HG03025 (cell line): Measurements from ENCODE around the gene LILRA6.
"Not testable (repeated sequence)": the region's sequence is repeated elsewhere in the genome, so short reads cannot be mapped to it uniquely, and the experiment has no call there.

ENCODE experiments used
- ATAC-seq: cut with Tn5 transposase; IDR thresholded peaks from one replicate; pipeline ENCODE4 v1.9.1; 2021; ENCODE audit warnings: mild to moderate bottlenecking, moderate library complexity; ENCODE audit not compliant: unreplicated experiment, low FRiP score

The LILRA6 gene

DNA sequence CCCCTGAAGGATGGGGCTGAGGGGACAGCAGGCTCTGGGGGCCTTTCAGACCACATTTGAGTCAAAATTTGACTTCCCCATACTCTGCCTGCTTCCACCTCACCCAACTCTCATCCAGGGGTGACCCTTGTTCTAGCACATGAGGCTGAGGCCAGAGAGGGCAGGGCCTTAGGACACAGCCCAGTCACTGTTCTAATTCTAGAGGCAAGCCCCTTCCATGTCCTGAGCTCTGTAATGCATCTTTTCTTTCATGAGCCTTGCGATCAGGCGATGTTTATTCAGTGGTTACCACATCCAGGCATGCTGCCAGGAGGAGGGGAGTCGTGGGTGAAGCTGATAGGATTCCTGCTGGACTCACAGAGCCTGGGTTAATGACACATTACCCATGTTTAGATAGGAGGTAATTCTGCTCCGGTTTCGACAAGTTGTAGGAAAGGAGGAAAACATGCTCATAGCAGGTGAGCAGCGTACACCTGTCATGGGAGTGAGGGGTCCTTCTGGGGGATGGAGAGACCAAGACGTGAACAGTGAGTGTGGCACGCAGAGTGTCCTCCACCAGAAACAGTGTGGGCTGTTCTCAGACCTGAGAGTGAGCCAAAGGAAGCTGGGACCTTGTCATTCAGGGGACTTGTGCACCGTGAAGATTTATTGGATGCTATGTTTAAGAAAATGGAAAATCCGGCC is 32.6 kb downstream of the LILRA6 start:
- ATAC-seq = no peak

- ATAC-seq = no peak
Measured at GRCh38 chr19:54209058-54209810, 33.4 kb downstream of the LILRA6 start.

- ATAC-seq = no peak
Measured at GRCh38 chr19:54208784-54209057, 33.9 kb downstream of the LILRA6 start.

GRCh38 chr19:54207983-54208783 is 34.4 kb downstream of the LILRA6 start:
- ATAC-seq = peak; percentile 36

DNA sequence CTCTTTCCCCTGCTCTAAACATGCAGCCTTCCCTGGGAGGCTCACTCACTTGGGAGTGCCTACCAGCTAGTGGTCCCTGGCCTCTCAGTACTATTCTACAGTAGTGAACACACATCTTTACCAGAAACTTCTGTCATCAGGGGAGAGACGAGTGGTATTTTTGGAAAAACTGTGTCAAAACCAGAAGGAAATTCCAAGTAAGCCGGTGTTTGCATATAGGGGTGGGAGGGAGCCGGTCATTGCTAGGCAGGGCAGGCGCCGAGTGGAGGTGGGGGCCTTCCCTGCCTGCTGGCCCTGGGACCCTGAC is 35.0 kb downstream of the LILRA6 start:
- no peak for ATAC-seq

- ATAC-seq = not testable (repeated sequence)
Measured at GRCh38 chr19:54207193-54207592, 35.4 kb downstream of the LILRA6 start.

GRCh38 chr19:54206831-54207177 is 35.8 kb downstream of the LILRA6 start:
- no peak for ATAC-seq

DNA sequence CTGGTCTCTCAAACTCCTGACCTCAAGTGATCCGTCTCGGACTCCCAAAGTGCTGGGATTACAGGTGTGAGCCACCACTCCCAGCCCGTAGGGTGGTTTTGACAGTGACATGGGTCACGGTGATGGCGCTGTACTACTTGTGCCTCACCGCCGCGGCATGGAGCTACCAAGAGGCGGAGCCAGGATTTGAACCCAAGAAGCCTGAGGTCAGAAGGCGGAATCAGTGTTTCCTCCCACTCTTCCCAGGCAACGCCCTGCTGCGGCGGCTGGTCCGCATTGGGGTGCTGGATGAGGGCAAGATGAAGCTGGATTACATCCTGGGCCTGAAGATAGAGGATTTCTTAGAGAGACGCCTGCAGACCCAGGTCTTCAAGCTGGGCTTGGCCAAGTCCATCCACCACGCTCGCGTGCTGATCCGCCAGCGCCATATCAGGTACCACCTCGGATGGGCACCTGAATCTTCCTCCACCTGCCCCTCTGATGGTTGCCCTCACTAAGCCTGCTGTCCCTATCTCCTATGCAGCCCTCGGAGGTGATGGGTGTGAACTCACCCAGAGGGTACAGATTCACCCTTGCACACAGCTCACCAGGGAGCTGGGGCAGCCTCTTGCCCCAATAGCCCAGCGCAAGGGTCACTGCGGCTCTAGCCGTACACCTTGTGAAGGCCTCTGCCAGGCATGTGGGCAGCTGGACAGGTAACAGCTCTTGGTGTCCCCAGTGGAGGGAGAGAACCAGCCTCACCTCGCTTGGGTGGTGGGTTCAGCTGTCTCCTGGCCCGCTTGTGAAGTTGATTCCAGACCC is 36.4 kb downstream of the LILRA6 start:
- ATAC-seq = no peak

DNA sequence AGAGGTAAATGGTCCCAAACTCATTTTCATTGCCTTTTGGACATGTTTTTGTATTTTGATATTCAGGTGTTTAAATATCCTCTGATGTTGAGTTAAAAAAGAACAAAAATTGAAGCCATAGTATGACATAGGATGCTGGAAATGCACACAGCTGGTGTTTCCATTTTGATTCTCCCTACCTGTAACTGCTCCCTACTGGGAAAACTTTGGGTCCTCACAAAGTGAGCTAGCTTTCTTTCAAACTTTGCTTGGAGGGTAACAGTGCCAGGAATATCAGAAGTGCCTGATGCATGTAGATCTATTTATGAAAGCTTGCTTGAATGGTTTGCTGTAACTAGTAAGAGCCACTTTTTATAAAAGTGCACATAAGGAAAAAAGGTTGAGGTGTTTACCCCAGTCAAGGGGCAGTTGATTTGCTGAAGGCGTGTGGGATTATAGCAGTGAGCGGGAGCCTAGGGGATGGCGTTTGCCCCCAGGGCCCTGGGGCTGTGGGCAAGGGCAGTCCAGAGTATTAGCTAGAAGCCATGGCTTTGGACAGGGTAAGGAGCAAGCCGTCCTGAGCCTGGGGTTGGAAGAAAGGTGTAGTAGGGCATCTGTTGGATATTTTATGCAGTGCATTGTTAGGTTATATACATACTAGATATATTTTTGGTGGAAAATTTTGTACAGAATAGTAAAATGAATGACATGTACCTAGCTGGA is 37.7 kb downstream of the LILRA6 start:
- ATAC-seq = no peak

GRCh38 chr19:54203151-54203611 is 39.4 kb downstream of the LILRA6 start:
- no peak for ATAC-seq

- no peak for ATAC-seq
Measured at GRCh38 chr19:54201980-54202379, 40.6 kb downstream of the LILRA6 start.

- no peak for ATAC-seq
Measured at GRCh38 chr19:54201172-54201701, 41.4 kb downstream of the LILRA6 start.

GRCh38 chr19:54199401-54199800 is 43.2 kb downstream of the LILRA6 start:
- ATAC-seq = no peak

DNA sequence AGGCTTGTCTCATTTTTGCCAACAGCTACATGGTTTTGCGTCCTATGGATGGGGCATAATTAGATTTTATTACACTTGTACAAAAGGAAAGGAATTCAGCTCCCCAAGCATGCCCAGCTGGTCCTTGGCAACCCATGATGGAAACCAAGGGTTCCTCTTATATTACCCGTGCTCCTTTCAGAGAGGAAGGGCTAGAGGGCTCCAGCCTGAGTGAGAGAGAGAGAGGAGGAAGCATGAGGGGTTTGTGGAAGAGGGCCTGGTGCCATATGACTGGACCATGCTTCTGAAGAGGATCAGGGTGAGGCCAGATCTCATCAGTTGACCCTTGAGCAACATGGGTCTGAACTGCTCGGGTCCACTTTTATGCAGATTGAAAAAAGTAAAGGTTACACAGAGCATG is 45.5 kb downstream of the LILRA6 start:
- ATAC-seq = no peak

GRCh38 chr19:54196536-54196935 is 46.1 kb downstream of the LILRA6 start:
- no peak for ATAC-seq

DNA sequence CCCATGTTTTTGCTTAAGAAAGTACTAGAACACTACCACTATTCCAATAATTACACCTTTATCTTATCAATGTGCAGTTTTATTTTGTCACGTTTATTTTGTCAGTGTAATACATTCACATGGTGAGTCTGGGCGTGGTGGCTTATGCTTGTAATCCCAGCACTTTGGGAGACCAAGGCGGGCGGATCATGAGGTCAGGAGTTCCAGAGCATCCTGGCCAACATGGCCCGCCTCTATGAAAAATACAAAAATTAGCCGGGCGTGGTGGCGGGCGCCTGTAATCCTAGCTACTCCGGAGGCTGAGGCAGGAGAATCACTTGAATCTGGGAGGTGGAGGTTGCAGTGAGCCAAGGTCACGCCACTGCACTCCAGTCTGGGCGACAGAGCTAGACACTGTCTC is 48.1 kb downstream of the LILRA6 start:
- not testable (repeated sequence) for ATAC-seq

- no peak for ATAC-seq
Measured at GRCh38 chr19:54193011-54193410, 49.6 kb downstream of the LILRA6 start.

DNA sequence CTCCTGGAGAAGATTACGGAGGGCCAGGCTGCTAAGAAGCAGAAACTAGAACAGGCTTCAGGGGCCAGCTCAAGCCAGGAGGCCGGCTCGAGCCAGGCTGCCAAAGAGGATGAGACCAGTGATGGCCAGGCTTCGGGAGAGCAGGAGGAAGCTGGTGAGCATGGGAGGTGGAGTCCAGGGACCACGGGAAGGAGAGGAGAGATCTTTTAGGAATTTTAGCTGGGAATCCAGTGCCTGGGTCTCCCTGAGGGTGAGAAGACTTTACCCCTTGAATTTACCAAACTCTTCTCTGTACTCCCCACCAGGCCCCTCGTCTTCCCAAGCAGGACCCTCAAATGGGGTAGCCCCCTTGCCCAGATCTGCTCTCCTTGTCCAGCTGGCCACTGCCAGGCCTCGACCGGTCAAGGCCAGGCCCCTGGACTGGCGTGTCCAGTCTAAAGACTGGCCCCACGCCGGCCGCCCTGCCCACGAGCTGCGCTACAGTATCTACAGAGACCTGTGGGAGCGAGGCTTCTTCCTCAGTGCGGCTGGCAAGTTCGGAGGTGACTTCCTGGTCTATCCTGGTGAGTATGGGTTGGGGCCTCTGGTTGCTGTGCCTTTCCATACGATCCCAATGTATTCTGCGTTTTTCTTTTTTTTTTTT is 50.7 kb downstream of the LILRA6 start:
- no peak for ATAC-seq

- peak; percentile 19 for ATAC-seq
Measured at GRCh38 chr19:54191011-54191810, 51.4 kb downstream of the LILRA6 start, which contains the start of gene TSEN34. Gene TSEN34 (plus strand): TSS chr19:54191308. CDS start chr19:54191365, 57 bp downstream.
